ENCODE results near the gene STARD5. TPM values are rescaled to one million over a fixed set of nuclear protein-coding genes. Genes with fewer than 3 reads are reported as not detected.

Gene STARD5
- total and polyA plus RNA-seq, 2 experiments from 2014 or later, result 7.2 to 12.1 TPM

DNA sequence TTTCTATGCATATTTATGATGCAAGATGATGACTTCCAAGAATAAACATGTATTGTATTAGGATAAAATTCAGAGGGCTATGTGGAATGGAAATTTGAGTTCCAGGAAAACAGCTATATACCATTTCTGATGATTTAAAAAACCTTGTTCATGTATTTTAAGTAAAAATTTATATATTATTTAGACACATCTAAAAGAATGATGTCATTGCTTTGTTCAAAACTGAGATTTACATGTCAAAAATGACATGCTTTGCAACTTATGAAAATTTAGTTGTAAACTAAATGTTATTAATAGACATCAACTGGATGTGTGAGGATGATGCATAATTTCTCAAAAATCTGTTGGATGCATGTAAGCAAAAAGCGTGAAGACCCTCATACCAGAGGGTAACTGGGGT lies 2.3 kb downstream of the STARD5 start:
- in situ Hi-C loops (cut with MboI), result no loop called here
- H3F3A ChIP-seq (ENCODE audit: insufficient read depth), result peaks cover 19% of the 10 kb centered on the region
- H3K27me3 ChIP-seq (replicated peaks; ENCODE audit: insufficient read depth), result no peaks in the 10 kb centered on the region
- H4K20me1 ChIP-seq (ENCODE audit: insufficient read depth), result no peaks in the 10 kb centered on the region
- peaks cover 26% of the 10 kb centered on the region for H3K4me1 ChIP-seq (ENCODE audit: insufficient read depth)
- no peaks in the 10 kb centered on the region for H3K9me2 ChIP-seq (ENCODE audit: insufficient read depth)
- no peak for TF ChIP-seq EZH2 (IDR thresholded peaks at IDR 0.05; ENCODE audit: insufficient read depth, poor library complexity, severe bottlenecking)
- TF ChIP-seq EZH2phosphoT487 (IDR thresholded peaks at IDR 0.05; ENCODE audit: insufficient read depth, low read depth), result no peak
- no peak overlapping the region for H3K4me3 ChIP-seq
- H3K79me2 ChIP-seq (ENCODE audit: insufficient read depth), result peaks cover 20% of the 10 kb centered on the region
- H3K27ac ChIP-seq, result no peak overlapping the region
- no peak overlapping the region for H3K4me2 ChIP-seq (ENCODE audit: unreplicated experiment)
- no peak for DNase-seq
- H3K9me3 ChIP-seq (ENCODE audit: low read depth), result no peaks in the 10 kb centered on the region
- WGBS, 2 experiments (ENCODE audit: low coverage in 1 of 2, low lambda C conversion rate in 2 of 2, missing lambda C conversion rate in 2 of 2), result 90 to 100% methylated on average over 1 of the region's 1 CpG
- no peak overlapping the region for H3K9ac ChIP-seq
- H3K36me3 ChIP-seq (ENCODE audit: low read depth), result peaks cover 28% of the 10 kb centered on the region; the same call in 1 of the 2 replicates
- H2AFZ ChIP-seq, result no peak overlapping the region

DNA sequence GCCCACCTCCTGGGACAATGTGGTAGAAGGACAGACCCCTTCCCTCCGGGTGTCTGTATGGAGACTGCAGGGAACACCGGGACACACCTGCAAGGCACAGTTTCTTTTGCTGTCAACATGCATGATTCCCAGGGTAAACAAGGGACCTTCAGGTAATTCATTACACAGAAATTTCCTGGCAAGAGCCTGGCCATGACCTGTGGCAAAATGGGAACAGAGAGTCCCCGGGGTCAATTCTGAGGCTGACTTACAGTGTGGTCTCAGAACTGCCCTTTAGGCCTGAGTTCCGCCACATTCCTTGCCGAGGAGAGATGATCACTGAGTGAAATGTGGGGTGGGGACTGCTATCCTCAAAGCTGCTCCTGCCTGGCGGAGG lies 6.3 kb downstream of the STARD5 start:
- no peaks in the 10 kb centered on the region for H3K9me2 ChIP-seq (ENCODE audit: insufficient read depth)
- TF ChIP-seq EZH2phosphoT487 (IDR thresholded peaks at IDR 0.05; ENCODE audit: insufficient read depth, low read depth), result no peak
- H3K4me1 ChIP-seq (ENCODE audit: insufficient read depth), result peaks cover 16% of the 10 kb centered on the region
- H3K27me3 ChIP-seq (replicated peaks; ENCODE audit: insufficient read depth), result no peaks in the 10 kb centered on the region
- H2AFZ ChIP-seq, result no peak overlapping the region
- H3K9me3 ChIP-seq (ENCODE audit: low read depth), result no peaks in the 10 kb centered on the region
- in situ Hi-C loops (cut with MboI), result no loop called here
- H3K27ac ChIP-seq, result no peak overlapping the region
- no peak overlapping the region for H3K4me2 ChIP-seq (ENCODE audit: unreplicated experiment)
- no peak overlapping the region for H3K9ac ChIP-seq
- H3K4me3 ChIP-seq, result no peak overlapping the region
- H4K20me1 ChIP-seq (ENCODE audit: insufficient read depth), result no peaks in the 10 kb centered on the region
- DNase-seq, result no peak
- H3K79me2 ChIP-seq (ENCODE audit: insufficient read depth), result peaks cover 8% of the 10 kb centered on the region; the same call in 1 of the 2 replicates
- peaks cover 33% of the 10 kb centered on the region; the same call in 1 of the 2 replicates for H3K36me3 ChIP-seq (ENCODE audit: low read depth)
- H3F3A ChIP-seq (ENCODE audit: insufficient read depth), result peaks cover 8% of the 10 kb centered on the region
- 82 to 83% methylated on average over 6 of the region's 6 CpGs for WGBS, 2 experiments (ENCODE audit: low coverage in 1 of 2, low lambda C conversion rate in 2 of 2, missing lambda C conversion rate in 2 of 2)

DNA sequence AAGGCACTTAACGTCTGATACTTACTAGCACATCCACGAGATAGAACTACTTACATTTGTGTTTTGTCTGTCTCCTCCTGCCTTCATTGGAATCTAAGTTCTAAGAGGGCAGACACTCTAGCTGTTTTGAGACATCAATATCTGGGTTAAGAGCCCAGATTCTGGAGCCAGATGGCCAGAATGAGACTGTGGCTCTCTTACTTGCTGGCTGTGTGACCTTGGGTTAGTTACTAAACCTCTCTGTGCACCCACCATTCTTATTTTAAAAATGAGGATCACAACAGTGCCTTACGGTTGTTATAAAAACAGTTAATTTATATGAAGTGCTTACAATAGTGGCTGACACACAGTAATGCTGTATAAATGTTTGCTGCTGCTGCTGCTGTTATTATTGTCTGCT lies 7.7 kb downstream of the STARD5 start:
- H3K9me3 ChIP-seq (ENCODE audit: low read depth), result no peaks in the 10 kb centered on the region
- peaks cover 33% of the 10 kb centered on the region; the same call in 1 of the 2 replicates for H3K36me3 ChIP-seq (ENCODE audit: low read depth)
- peaks cover 25% of the 10 kb centered on the region for H3K4me1 ChIP-seq (ENCODE audit: insufficient read depth)
- TF ChIP-seq EZH2 (IDR thresholded peaks at IDR 0.05; ENCODE audit: insufficient read depth, poor library complexity, severe bottlenecking) (no peak), EZH2phosphoT487 (IDR thresholded peaks at IDR 0.05; ENCODE audit: insufficient read depth, low read depth) (no peak)
- H3K4me2 ChIP-seq (ENCODE audit: unreplicated experiment), result no peak overlapping the region
- H3K27me3 ChIP-seq (replicated peaks; ENCODE audit: insufficient read depth), result no peaks in the 10 kb centered on the region
- no peak overlapping the region for H3K9ac ChIP-seq
- 92 to 95% methylated on average over 3 of the region's 3 CpGs for WGBS, 2 experiments (ENCODE audit: low coverage in 1 of 2, low lambda C conversion rate in 2 of 2, missing lambda C conversion rate in 2 of 2)
- no peak for DNase-seq
- in situ Hi-C loops (cut with MboI), result no loop called here
- no peaks in the 10 kb centered on the region; the same call in 1 of the 2 replicates for H3K79me2 ChIP-seq (ENCODE audit: insufficient read depth)
- no peak overlapping the region for H3K4me3 ChIP-seq
- no peaks in the 10 kb centered on the region for H4K20me1 ChIP-seq (ENCODE audit: insufficient read depth)
- H3K27ac ChIP-seq, result no peak overlapping the region
- H3F3A ChIP-seq (ENCODE audit: insufficient read depth), result peaks cover 22% of the 10 kb centered on the region
- H3K9me2 ChIP-seq (ENCODE audit: insufficient read depth), result no peaks in the 10 kb centered on the region
- H2AFZ ChIP-seq, result no peak overlapping the region

DNA sequence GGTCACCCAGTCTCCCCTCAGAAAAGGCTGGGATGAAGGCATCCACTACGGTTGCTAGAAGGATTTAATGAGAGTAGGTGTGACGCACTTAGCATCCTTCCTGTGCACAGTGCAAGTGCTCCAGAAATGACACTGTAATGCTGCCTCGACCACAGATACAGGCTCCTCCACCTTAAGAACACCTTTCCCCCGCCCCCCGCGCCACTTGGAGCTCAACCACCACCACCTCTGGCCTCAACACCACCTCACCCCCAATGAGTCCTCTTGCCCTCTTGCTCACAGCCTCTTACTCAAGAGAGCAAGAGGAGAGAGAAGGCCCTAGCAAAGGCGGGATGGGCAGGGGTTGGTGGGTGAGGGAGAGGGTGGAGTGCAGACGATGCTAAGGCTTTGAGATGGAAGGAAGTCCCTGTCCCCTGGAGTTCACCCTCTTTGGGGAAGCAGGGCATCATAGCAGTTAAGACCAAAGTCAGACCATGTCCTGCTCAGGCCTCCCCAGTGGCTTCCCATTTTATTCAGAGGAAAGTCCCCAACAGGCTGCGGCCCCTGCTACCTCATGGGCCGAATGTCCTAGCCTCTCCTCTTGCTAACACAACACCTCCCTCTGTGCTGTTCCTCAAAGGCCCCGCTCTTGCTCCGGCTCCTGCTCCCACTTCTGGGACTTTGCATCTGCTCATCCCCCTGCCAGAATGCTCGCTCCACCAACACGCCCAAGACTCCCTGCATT lies 8.3 kb downstream of the STARD5 start:
- no peak for DNase-seq
- in situ Hi-C loops (cut with MboI), result no loop called here
- no peaks in the 10 kb centered on the region for H3K27me3 ChIP-seq (replicated peaks; ENCODE audit: insufficient read depth)
- H2AFZ ChIP-seq, result no peak overlapping the region
- H4K20me1 ChIP-seq (ENCODE audit: insufficient read depth), result no peaks in the 10 kb centered on the region
- peaks cover 28% of the 10 kb centered on the region for H3F3A ChIP-seq (ENCODE audit: insufficient read depth)
- H3K4me2 ChIP-seq (ENCODE audit: unreplicated experiment), result no peak overlapping the region
- no peaks in the 10 kb centered on the region; the same call in 1 of the 2 replicates for H3K79me2 ChIP-seq (ENCODE audit: insufficient read depth)
- no peaks in the 10 kb centered on the region for H3K9me3 ChIP-seq (ENCODE audit: low read depth)
- no peak for TF ChIP-seq EZH2 (IDR thresholded peaks at IDR 0.05; ENCODE audit: insufficient read depth, poor library complexity, severe bottlenecking)
- no peak for TF ChIP-seq EZH2phosphoT487 (IDR thresholded peaks at IDR 0.05; ENCODE audit: insufficient read depth, low read depth)
- peaks cover 31% of the 10 kb centered on the region for H3K4me1 ChIP-seq (ENCODE audit: insufficient read depth)
- no peak overlapping the region for H3K27ac ChIP-seq
- 93 to 94% methylated on average over 14 of the region's 14 CpGs for WGBS, 2 experiments (ENCODE audit: low coverage in 1 of 2, low lambda C conversion rate in 2 of 2, missing lambda C conversion rate in 2 of 2)
- no peak overlapping the region for H3K4me3 ChIP-seq
- H3K9me2 ChIP-seq (ENCODE audit: insufficient read depth), result no peaks in the 10 kb centered on the region
- peaks cover 30% of the 10 kb centered on the region; the same call in 1 of the 2 replicates for H3K36me3 ChIP-seq (ENCODE audit: low read depth)
- H3K9ac ChIP-seq, result no peak overlapping the region
